Pulmonary artery endothelial cell (primary cell): ENCODE results near the gene ARAP3. TPM values are rescaled to one million over a fixed set of nuclear protein-coding genes. Genes with fewer than 3 reads are reported as not detected.

ENCODE experiments used
- DNase-seq: peaks from one replicate; pipeline ENCODE4 v3.0.0-alpha.2; 2011; ENCODE audit warnings: low read depth, low spot score
- total RNA-seq: library from RNA; depleted of rRNA; stranded (reverse); fragments of >200 nt; gene quantifications from 2 replicates; pipeline ENCODE4 v1.2.3, GENCODE V29; 2014

ARAP3 gene
- total RNA-seq, 1 donor from 2014 or later, result 33.8 TPM

DNA sequence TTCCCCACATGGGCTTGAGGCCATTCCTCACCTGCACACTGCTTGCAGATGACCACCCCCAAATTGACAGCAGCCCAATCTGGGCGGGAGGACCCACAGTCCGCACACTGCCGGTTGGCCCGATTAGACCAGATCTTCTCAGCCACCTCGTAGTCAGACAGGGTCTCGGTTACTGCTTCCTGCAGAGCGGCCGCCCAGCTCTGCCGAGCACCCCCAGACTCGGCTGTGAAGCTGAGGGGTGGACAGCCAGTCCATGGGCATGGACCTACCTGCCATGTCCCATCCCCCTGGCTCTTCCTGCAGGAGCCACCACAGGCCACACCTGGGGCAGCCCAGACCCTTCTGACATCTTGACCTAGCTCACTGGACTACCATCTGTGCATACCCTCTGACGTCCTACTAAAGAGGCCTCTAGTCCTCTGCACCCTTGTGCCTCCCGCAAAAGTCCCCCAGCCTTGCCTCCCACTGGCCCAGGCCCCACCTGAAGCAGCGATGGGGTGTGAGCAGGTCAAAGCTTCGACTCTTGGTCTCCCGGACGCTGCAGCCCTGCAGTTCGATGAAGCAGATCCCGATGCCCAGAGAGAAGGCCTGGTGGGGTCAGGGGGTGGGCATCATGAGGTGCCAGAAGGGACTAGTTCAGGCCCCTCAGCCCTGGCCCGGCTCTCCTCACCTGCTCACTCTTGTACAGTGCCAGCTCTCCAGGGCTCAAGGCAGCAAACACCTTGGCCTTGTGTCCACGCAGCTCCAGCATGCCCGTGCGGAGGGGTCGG, 9.8 kb downstream of the ARAP3 start:
- DNase-seq, result no peak

DNA sequence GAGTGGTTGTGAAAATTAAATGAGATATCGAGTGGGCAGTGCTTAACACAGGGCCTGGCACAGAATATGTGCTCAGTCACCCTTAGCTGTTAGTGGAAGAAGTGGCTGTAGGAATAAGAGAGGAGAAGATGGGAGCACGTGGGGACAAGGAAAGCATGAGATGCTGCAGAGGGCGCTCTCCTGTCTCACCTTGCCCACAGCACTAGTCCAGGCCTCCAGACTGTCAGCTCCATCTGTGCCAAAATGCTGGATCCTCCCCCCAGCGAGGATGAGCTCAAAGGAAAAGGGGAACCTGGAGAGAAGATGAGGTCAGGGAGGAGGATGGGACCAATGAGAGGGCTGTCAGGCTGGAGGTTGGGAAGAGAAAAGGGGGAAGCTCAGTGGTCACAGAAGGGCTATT, 12.5 kb downstream of the ARAP3 start:
- DNase-seq, result no peak

DNA sequence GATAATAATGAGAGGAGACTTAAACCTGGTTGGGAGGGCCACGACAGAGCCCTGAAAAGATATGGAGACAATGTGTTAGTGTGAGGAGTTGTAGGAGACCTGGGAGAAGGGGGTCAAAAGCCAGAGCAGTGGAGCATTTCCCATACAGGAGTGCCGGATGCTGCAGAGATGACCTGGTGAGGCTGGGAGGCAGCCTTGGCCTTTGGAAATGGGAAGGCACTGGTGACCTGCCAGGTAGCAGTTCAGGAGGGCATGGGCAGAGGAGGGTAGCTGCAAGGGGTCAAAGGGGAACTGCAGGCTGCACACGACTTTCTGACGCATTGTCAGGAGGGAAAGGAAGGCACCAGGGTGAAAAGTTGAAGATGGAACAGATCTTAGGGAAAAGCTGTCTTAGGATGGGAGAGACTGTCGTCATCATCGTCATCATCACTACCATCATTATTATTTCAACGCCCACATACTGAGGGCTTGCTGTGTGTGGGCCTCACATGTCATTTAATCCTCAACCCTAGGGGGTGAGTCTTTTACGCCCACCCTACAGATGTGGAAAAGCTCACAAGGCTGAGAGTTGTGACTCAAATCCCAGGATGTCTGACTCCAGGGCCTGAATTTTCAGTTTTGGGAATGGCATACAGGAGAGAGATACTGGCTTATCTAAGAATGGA, 13.3 kb downstream of the ARAP3 start:
- DNase-seq, result no peak

DNA sequence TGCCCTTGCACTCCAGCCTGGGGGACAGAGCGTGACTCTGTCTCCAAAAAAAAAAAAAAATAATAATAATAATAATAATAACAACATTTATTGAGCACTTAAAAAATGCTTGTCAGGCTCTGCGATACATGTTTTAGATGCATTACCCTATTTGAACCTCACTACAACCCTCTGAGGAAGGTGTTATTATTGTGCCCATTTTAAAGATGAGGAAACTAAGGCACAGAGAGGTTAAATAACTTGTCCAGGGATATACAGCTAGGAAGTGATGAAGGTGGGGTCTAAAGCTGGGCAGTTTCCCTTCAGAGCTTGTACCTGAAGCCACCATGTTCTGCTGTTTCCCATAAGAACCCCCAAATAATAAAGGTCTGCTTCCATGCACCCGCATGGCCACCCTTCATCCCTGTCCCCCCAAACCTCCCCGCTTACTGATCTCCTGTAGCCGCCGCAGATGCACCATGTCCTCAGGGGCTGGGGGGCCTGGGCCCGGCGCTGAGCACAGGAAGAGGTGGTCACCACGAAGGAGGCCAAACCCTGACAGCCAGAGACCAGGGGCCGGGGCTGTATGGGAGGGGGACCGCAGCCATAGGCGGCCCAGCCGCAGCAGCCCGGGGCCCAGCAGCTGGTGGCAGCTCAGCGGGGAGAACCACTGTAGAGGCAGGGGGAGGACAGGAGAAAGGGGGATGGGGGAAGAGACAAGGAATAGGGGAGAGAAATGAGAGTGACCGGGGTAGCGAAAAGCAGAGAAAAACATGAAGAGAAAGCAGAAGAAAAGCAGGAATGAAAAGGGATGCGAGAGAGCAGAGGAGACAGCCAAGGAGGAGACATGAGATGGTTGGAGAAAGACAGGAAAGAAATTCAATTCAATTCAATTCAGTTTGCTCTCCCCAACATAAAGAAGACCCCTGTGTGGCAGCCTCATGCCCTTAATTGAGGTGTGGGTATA, 15.8 kb downstream of the ARAP3 start:
- DNase-seq, result no peak

DNA sequence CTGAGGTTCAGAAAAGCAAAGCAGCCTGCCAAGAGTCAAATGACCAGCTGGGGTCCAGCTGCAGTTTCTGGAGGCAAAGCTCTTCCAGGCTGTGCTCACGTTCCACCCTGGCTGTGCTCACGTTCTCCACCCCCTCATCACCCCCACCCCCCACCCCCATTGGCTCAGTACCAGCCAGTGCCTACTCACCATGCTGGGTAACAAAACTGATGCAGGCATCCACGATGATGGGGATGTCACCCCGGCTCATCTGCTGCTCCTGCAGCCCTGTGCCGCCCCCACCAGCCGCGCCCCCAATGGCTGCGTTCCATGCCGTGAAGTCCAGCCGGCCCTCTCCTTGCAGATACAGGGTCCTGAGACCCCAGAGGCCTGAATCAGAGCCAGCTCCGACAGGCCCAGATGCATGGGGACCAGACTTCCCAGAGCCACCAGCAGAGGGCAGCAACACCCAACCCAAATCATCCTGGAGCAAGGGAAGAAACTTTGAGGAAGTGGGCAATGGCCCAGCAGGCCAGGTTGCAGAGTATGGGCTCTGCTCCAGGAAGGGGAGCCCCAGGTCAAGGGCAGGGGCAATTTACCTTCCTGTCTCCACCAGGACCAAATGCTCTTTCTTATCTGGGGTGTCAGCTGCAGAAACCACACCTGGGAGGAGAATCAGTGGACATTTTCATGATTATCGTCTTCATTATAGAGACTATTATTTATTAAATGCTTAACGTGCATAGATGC, 17.1 kb downstream of the ARAP3 start:
- no peak for DNase-seq

DNA sequence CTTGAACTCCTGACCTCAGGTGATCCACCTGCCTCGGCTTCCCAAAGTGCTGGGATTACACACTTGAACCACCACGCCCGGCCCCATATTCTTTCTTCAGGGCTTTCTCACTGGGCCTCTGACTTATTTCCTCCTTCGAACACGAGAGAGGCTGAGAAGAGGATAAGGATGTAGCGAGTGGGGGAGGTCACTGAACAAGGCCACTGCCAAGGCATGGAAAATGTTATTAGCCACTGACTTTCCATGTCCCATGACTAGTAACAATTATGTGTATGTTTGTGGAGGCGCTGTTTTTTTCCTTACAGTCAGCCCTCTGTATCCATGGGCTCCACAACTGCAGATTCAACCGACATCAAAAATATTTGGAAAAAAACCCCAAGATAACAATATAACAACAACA, 18.5 kb downstream of the ARAP3 start:
- DNase-seq, result no peak

DNA sequence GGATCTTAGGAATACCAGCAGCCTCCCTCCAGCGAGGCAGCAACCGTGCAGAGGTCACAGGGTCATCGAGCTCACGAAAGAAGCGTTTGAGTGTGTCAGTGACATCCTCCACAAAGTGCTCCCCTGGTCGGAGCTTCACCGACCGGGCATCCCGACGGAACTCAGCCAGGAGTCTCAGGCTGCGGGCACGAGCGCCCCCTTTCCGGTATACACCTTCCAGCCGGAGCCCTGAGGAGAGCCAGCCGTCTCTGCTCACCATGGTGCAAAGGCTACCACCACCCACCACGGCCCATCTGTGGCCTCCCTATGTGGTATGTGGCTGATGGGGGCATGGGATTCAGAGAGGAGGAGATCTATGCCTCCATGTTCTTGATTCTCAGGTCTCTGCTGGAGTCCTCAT, 20.0 kb downstream of the ARAP3 start:
- DNase-seq, result no peak

DNA sequence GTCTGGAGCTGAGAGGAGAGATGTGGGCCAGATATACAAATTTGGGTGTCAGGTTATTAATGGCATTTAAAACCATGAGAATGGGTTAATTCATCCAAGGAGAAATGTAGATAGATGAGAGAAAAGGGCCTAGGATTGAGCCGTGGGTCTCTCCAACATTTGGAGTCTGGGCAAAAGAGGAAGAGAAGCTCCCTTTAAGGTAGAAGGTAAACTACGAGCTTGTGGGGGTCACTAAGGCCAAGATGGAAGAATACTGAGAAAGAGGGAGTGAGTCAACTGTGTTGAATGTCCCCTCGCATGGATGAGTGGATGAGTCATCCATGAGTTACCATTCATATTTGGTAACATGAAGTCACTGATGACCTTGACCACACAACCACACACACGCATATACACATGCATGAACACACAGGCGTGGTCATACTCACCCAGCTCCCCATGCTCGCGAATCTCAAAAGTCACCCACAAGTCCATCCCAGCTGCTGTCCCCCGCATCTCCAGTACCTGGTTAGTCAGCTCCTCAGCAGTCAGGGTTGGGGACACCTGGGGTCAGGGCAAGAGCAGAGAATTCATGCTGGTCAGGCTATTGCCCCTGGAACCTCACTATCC, 24.0 kb downstream of the ARAP3 start:
- no peak for DNase-seq

DNA sequence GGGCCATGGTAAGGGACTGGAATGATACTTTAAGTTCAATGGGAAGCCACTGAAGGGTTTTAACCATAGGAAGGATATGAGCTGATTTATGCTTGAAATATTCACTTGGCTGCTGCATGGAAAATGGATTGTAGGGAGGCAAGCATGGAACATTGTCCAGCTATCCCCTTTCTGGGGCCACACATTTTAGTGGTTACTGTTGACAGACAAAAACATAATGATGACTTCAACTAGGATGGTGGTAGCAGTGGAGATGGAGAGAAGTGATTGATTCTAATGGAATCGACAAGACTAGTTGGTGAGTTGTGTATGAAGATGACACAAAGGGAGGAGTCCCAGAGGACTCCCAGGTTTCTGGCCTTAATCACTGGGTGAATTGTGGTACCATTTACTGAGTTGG, 24.6 kb downstream of the ARAP3 start:
- DNase-seq, result no peak

DNA sequence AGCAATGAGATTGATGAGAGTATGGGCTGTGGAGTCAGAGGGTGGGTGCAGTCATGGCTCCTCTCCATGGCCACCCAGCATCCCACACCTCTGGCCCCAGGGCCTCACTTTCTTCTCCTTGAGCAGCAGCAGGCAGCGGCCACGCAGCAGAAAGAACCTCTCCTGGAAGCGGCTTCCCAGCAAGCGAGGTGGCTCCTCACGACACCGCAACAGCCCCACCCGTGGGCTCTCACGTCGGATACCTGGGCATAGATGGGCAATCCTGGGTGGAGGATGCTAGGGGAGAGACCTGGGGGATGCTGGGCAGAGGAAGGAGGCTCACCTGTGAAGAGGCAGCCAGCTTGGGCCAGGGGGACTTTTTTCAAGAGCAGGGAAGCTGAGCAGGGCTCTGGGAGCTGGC, 25.6 kb downstream of the ARAP3 start:
- no peak for DNase-seq

DNA sequence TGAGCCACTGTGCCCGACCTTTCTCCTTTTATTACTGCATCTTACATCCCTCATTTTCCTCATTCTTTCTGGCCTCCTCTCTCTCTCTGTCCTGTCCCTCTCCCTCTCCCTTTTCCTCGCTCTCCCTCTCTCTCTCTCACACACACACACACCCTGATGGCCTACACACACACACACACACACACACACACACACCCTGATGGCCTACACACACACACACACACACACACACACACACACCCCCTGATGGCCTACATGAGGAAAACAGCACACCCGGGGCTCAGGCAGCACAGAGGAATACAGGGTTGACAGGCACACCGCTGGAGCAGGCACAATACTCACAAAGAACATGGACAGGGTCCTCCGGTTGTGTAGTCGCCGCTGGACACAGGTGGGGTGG, 27.0 kb downstream of the ARAP3 start:
- DNase-seq, result no peak

DNA sequence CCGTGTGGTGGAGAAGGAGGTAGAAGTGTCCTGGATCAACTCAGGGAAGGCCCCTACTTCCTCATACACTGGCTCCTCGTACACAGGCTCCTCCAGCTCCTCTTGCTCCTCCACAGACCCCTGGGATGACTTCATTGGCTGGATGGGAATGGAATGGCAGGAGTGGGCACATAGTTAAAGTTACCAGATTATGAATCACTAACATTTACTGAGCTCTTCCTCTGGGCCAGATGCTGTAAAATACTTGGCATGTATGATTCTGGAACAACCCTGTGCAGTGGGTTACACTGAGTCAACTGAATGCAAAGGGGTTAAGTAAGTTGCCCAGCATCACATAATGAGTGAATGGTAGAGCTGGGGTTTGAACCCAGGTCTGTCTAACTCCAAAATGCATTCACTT, 27.7 kb downstream of the ARAP3 start:
- DNase-seq, result no peak

DNA sequence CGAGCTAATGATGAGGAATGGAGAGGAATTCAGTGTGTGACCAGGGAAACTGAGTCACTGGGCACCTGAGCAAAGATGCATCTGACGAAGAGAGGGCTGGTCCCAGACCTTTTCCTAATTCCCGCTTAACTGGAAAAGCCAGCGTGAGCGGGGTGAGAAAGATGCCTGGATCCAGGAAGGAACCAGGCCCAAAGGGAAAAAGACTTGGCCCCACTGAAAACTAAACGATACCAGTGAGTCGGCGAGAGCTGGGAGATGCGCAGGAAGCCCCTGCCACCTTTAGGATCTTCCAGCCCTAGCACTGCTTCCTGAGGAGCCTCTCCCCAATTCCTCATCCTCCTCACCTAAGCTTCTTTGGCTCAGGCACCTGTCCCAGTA, 30.3 kb downstream of the ARAP3 start:
- DNase-seq, result no peak

DNA sequence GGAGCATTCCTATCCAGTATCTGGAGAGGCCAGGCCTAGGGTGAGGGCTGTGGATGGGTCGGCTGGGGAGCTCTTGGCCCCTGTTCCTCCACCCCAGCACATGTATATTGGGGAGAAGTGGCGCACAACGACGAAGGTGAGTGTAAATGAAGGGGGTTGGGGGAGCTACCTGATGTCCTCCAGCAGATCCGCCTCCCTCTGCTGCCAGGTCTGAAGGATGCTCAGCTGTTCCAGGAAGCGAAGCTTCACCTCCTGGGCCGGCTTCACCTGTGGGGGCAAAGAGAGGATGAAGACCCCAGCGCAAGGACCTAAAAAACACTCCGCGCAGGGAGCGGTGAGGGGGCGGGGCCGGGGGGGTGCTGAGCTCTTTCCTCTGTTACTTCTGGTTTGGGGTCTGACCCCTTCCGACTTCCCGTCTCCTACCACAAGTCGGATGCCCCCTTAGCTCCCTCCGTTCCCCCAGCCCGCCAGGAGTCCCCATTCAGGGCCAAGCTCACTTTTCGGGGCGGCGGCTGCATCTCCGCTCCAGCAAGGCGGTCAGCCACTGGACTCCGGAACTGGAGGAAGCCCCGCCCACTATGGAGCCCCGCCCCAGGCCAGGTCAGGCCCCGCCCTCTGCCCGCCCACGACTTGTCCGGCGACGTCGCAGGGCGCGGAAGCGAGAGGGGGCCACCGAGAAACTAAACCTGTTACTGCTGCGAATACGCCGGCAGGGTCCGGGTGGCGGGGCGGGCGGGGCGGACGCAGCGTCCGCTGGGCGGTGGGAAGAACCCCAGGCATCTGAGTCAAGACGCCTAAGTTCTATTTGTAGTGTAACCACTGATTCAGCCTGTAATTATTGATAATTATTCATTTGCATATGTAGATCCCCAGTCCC, 30.9 kb downstream of the ARAP3 start, which contains the start of gene FCHSD1:
Gene FCHSD1, minus strand, starts transcription at position 568 of the 877 bp plus-strand sequence. Its CDS starts 50 bp downstream, at position 518.
- DNase-seq, result peak; percentile 22

DNA sequence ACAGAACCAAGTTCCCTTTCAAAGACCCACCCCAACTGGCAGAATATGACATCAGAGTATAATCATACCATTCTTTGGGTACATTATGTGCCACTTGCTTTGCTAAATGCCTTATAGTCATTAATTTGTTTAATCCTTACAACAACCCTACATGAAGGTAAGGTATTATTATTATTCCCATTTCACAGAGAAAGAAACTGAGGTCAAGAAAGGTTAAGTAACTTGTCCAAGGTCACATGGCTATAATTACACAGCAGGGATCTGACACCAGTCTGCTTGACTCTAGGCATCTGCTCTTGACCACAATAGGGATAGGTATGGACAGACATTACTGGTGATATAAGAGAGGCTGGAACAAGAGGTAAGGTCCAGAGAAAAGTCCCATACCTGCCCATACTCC, 32.1 kb downstream of the ARAP3 start:
- no peak for DNase-seq

DNA sequence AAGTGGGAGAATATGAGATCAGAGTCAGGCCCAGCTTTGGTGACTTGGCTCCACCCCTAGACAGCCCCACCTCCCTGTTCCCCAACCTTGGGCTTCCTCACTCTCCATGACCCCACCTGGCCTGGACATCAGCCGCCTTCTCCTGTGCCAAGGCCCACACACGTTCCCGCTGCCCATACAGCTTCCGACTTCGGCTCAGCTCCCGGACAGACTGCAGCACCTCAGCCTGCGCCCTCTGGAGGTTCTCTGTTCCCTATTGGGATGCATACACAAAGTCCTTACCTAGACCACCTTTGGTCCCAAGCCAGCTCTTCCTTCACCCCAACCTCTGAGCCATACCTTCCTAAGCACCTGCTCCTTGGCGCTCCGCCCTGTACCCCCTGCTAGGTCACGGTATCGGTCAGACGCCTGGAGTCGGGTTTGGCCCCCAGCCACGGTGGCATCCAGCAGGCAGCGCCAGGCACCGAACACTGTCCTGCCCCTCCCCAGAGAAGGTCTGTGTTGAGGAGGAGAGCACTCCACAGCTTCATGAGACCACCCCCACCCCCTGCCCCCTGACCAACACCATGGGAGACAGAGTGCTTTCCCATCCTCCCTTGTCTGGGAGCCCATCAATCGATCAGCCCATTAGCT, 32.9 kb downstream of the ARAP3 start:
- no peak for DNase-seq

DNA sequence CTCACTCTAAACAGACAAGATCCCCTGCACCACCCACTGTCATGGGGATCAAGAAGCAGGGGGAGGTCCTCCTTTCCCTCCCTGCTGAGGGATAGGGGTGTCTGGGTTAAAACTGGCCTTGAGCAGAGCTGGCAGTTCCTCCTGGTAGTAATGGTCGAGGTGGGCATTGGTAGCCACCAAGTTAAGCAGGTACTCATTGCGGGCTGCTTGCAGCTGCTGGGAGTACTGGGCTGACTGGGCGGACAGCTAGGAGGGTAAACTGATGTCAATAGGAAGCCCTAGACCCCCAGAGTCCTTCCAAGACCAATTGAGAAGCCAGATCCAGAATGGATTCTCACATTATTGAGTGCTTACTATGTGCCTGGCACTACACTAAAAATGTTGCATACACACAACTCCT, 34.2 kb downstream of the ARAP3 start:
- no peak for DNase-seq

DNA sequence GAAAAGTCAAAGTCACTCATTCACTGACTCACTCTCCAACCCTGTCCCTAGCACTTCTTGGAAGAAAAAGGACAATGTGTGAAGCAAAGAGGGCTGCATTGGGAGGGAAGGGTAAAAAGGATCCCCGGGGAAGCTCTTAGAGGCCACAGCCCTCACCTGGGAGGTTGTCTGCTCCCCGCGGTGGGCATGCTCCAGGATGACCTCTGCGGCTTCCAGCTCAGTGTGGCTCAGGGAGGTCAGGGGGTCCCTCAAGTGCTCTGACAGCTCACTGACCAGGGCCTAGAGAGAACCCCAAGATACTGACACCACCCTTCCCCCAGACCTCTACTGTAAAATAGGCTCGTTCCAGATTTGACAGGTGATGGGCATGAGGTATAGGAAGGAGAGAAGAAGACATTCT, 34.8 kb downstream of the ARAP3 start:
- no peak for DNase-seq

DNA sequence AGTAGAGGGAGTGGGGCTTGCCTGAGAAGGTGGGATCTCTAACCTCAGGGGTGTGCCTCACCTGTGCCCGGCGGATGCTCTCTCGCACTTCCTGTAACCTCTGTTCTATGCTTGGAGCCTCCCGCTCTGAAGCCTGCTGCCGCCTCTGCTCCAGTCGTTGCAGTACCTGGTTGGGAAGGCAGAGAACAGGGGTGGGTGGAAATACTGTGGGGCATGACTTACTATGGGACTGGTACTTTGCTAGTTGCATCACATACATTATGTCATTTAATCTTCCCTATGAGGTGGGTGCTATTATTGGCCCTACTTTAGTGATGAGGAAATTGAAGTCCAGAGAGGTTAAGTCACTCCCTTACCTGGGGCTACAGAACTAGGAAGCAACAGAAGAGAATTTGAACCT, 36.0 kb downstream of the ARAP3 start:
- DNase-seq, result no peak
